GM12891 (cell line): ENCODE results near the gene COL4A2.

Experiments
- PAX5 ChIP-seq: IDR thresholded peaks from 2 replicates; pipeline ENCODE4 v1.6.1; 2011; ENCODE audit warnings: low read length, moderate library complexity, mild to moderate bottlenecking; ENCODE audit not compliant: insufficient read depth, severe bottlenecking
- POLR2A ChIP-seq: IDR thresholded peaks from 2 replicates; pipeline ENCODE4 v1.6.1; 2011; ENCODE audit warnings: low read depth, low read length, control low read depth
- POLR2AphosphoS5 ChIP-seq: IDR thresholded peaks from 2 replicates; pipeline ENCODE4 v1.6.1; 2011; ENCODE audit warnings: low read depth, low read length, control low read depth
- POU2F2 ChIP-seq: IDR thresholded peaks from 2 replicates; pipeline ENCODE4 v1.6.1; 2011; ENCODE audit warnings: low read depth, mild to moderate bottlenecking, control low read depth, low read length, moderate library complexity
- SPI1 ChIP-seq: IDR thresholded peaks from 2 replicates; pipeline ENCODE4 v1.6.1; 2011; ENCODE audit warnings: low read depth, low read length, control low read depth
- TAF1 ChIP-seq: IDR thresholded peaks from 2 replicates; pipeline ENCODE4 v1.6.1; 2011; ENCODE audit warnings: low read depth, low read length, control low read depth

- TF ChIP-seq POLR2AphosphoS5 (no peak), POLR2A (no peak), POU2F2 (no peak), TAF1 (no peak), SPI1 (no peak), PAX5 (no peak)
Measured at GRCh38 chr13:110306340-110306959, 634 bp upstream of the COL4A2 start.
